B cell (primary cell): ENCODE results near the gene CARD9. TPM values are rescaled to one million over a fixed set of nuclear protein-coding genes. Genes with fewer than 3 reads are reported as not detected.

ENCODE experiments used
- ATAC-seq: fragments of 200-7000 bp; cut with Tn5 transposase; one replicate; pipeline ENCODE4 v1.10.0; 2021; ENCODE audit warnings: low read depth, mild to moderate bottlenecking, moderate number of reproducible peaks, moderate library complexity
- CTCF ChIA-PET: fragments of 350-600 bp; sonication (Branson Sonifier 250); formaldehyde crosslinking; loops from one replicate; lab custom pipeline; 2021; ENCODE audit warnings: antibody characterized with exemption, inconsistent platforms; lab: Charles Lee
- POLR2A ChIA-PET: fragments of 350-600 bp; sonication (Branson Sonifier 250); formaldehyde crosslinking; loops from one replicate; lab custom pipeline; 2021; ENCODE audit warnings: antibody characterized with exemption; lab: Charles Lee
- DNase-seq: peaks from one replicate; pipeline ENCODE4 v3.0.0; 2013
- H2AFZ ChIP-seq: 2 replicates; pipeline ENCODE4 v1.6.1; 2012; ENCODE audit warnings: mild to moderate bottlenecking, low read depth, low read length; ENCODE audit not compliant: insufficient read depth, poor library complexity, severe bottlenecking
- H3K27ac ChIP-seq, 2 donors: 1 replicate in 1 of 2; 2 replicates in 1 of 2; pipeline ENCODE4 v1.5.1; 2012 to 2013; ENCODE audit warnings: low read length in 2 of 2, mild to moderate bottlenecking in 2 of 2, moderate library complexity in 1 of 2
- H3K27me3 ChIP-seq, 4 experiments: fragments of 200-600 bp in 1 of 4; sonication (generic) in 1 of 4; replicated peaks in 1 of 4; 1 replicate in 2 of 4; 2 replicates in 2 of 4; pipeline versions ENCODE4 v1.6.1 to v1.7.0; 2013 to 2016; ENCODE audit warnings: low read length in 3 of 4, mild to moderate bottlenecking in 2 of 4, mixed read lengths in 1 of 4, moderate library complexity in 1 of 4; ENCODE audit not compliant: insufficient read depth in 4 of 4, control insufficient read depth in 3 of 4; ENCODE audit errors: control extremely low read depth in 1 of 4
- H3K36me3 ChIP-seq, 2 experiments: replicated peaks in 1 of 2; 1 replicate in 1 of 2; 2 replicates in 1 of 2; pipeline versions ENCODE4 v1.6.1 to v1.7.1; 2013; ENCODE audit warnings: low read length in 1 of 2; ENCODE audit not compliant: insufficient read depth in 2 of 2, control insufficient read depth in 1 of 2; ENCODE audit errors: control extremely low read depth in 1 of 2, extremely low read depth in 1 of 2
- H3K4me1 ChIP-seq, 2 donors: fragments of 200-600 bp in 1 of 2; sonication (generic) in 1 of 2; 1 replicate in 1 of 2; 2 replicates in 1 of 2; pipeline versions ENCODE4 v1.5.1 to v1.6.1; 2013 to 2017; ENCODE audit warnings: low read length in 2 of 2; ENCODE audit not compliant: control insufficient read depth in 2 of 2, insufficient read depth in 2 of 2
- H3K4me2 ChIP-seq: replicated peaks from 2 replicates; pipeline ENCODE3; 2012; ENCODE audit warnings: mild to moderate bottlenecking, low read depth, low read length; ENCODE audit not compliant: poor library complexity, severe bottlenecking
- H3K4me3 ChIP-seq, 5 experiments: fragments of 200-600 bp in 1 of 5; sonication (generic) in 1 of 5; 1 replicate in 3 of 5; 2 replicates in 2 of 5; pipeline versions ENCODE4 v1.5.1 to v1.7.0; 2011 to 2016; ENCODE audit warnings: low read length in 4 of 5, mild to moderate bottlenecking in 4 of 5, low read depth in 2 of 5, control low read depth in 1 of 5, moderate library complexity in 1 of 5; ENCODE audit not compliant: insufficient read depth in 1 of 5; ENCODE audit errors: control extremely low read depth in 1 of 5, extremely low read depth in 1 of 5
- H3K79me2 ChIP-seq: fragments of 200-600 bp; sonication (generic); one replicate; pipeline ENCODE4 v1.6.0; 2016; ENCODE audit warnings: low read length; ENCODE audit not compliant: control insufficient read depth, insufficient read depth
- H3K9ac ChIP-seq: fragments of 200-600 bp; sonication (generic); 2 replicates; pipeline ENCODE4 v1.6.1; 2017; ENCODE audit warnings: mild to moderate bottlenecking, low read length, moderate library complexity
- H3K9me3 ChIP-seq, 3 donors: one replicate each; pipeline versions ENCODE4 v1.6.1 to v1.7.1; 2013; ENCODE audit warnings: low read length in 2 of 3; ENCODE audit not compliant: control insufficient read depth in 2 of 3, insufficient read depth in 1 of 3; ENCODE audit errors: control extremely low read depth in 1 of 3
- H4K20me1 ChIP-seq: 2 replicates; pipeline ENCODE4 v1.6.0; 2012; ENCODE audit warnings: mild to moderate bottlenecking, low read length; ENCODE audit not compliant: insufficient read depth, control insufficient read depth, poor library complexity, severe bottlenecking
- H3K27ac Mint-ChIP-seq: one replicate; pipeline ENCODE4 v1.8.0; 2021; ENCODE audit warnings: mixed read lengths
- H3K27me3 Mint-ChIP-seq: one replicate; pipeline ENCODE4 v1.8.0; 2021; ENCODE audit warnings: mixed read lengths
- H3K4me1 Mint-ChIP-seq: one replicate; pipeline ENCODE4 v1.8.0; 2021; ENCODE audit warnings: mixed read lengths
- H3K4me3 Mint-ChIP-seq: one replicate; pipeline ENCODE4 v1.8.0; 2021; ENCODE audit warnings: mixed read lengths
- H3K9me3 Mint-ChIP-seq: one replicate; pipeline ENCODE4 v1.8.0; 2022; ENCODE audit warnings: mixed read lengths; ENCODE audit not compliant: insufficient read depth
- CTCF ChIP-seq: fragments of 200-600 bp; IDR thresholded peaks from one replicate; pipeline ENCODE4 v1.8.0; 2022; ENCODE audit warnings: antibody characterized with exemption, mild to moderate bottlenecking
- EZH2 ChIP-seq: IDR thresholded peaks from 2 replicates; pipeline ENCODE4 v1.6.1; 2012; ENCODE audit warnings: borderline replicate concordance, low read depth, mild to moderate bottlenecking, moderate library complexity, low read length; ENCODE audit not compliant: insufficient read depth, poor library complexity, severe bottlenecking
- WGBS: methylation state at CpG from one replicate; pipeline ENCODE4 v1.1.5; 2013; ENCODE audit warnings: missing lambda C conversion rate; ENCODE audit not compliant: insufficient coverage; 5-methylcytosine and 5-hydroxymethylcytosine counted together
- intact Hi-C: fragments of 100-400 bp; cut with micrococcal nuclease; formaldehyde crosslinking; loops from one replicate; pipeline ENCODE4 v1.10.0; 2022
- polyA plus RNA-seq: library from polyadenylated mRNA; depleted of rRNA; stranded (reverse); fragments of >200 nt; gene quantifications from 2 replicates; pipeline ENCODE4 v1.2.3, GENCODE V29; 2012
- total RNA-seq, 2 donors: library from RNA; stranded (reverse); fragments of 120-200 nt in 1 of 2; gene quantifications; 1 replicate in 1 of 2; 2 replicates in 1 of 2; pipeline versions ENCODE4 v1.2.3 to v1.2.4, GENCODE V29; 2013 to 2022

The CARD9 gene
- total and polyA plus RNA-seq, 2 donors (not counting 1 experiment from before 2014, with no cell fraction given) = 0.57 to 1.1 TPM

GRCh38 chr9:136355616-136356557, 17.6 kb downstream of the CARD9 start:
- H3K9ac ChIP-seq = no peak overlapping the region
- H3K27me3 Mint-ChIP-seq = no peaks in the 10 kb centered on the region
- peaks cover 0 to 4% of the 10 kb centered on the region in 2 experiments for H3K36me3 ChIP-seq
- no peak overlapping the region for H2AFZ ChIP-seq
- H3K4me3 Mint-ChIP-seq = no peak overlapping the region
- no peaks in the 10 kb centered on the region for H3K27me3 ChIP-seq
- no peaks in the 10 kb centered on the region for H3K79me2 ChIP-seq
- TF ChIP-seq EZH2 (no peak), CTCF (no peak)
- H3K4me2 ChIP-seq = no peak overlapping the region
- H3K27ac Mint-ChIP-seq = no peak overlapping the region
- ATAC-seq (no peak), DNase-seq (no peak)
- ChIA-PET POLR2A (no interaction called here), CTCF (no interaction called here)
- H3K4me1 Mint-ChIP-seq = no peaks in the 10 kb centered on the region
- no peak overlapping the region for H3K4me3 ChIP-seq
- no peaks in the 10 kb centered on the region for H3K9me3 ChIP-seq
- H3K9me3 Mint-ChIP-seq = no peaks in the 10 kb centered on the region
- no peaks in the 10 kb centered on the region for H4K20me1 ChIP-seq
- H3K4me1 ChIP-seq = no peaks in the 10 kb centered on the region
- H3K27ac ChIP-seq = no peak overlapping the region
- intact Hi-C loops = no loop called here
- 93% methylated on average over 54 of the region's 54 CpGs for WGBS

GRCh38 chr9:136354592-136355085, 18.8 kb downstream of the CARD9 start:
- H3K27ac Mint-ChIP-seq = no peak overlapping the region
- H3K4me3 Mint-ChIP-seq = no peak overlapping the region
- no peaks in the 10 kb centered on the region for H3K27me3 Mint-ChIP-seq
- Histone ChIP-seq H3K79me2 (no peaks in the 10 kb centered on the region), H3K27me3 (no peaks in the 10 kb centered on the region), H3K4me2 (no peak overlapping the region), H4K20me1 (no peaks in the 10 kb centered on the region), H3K36me3 (no peaks in the 10 kb centered on the region), H2AFZ (no peak overlapping the region), H3K27ac (no peak overlapping the region), H3K4me3 (no peak overlapping the region), H3K9ac (no peak overlapping the region), H3K9me3 (no peaks in the 10 kb centered on the region), H3K4me1 (no peaks in the 10 kb centered on the region)
- H3K9me3 Mint-ChIP-seq = no peaks in the 10 kb centered on the region
- TF ChIP-seq EZH2 (no peak), CTCF (no peak)
- WGBS = 84% methylated on average over 10 of the region's 17 CpGs
- CTCF ChIA-PET = no interaction called here
- intact Hi-C loops = no loop called here
- no peaks in the 10 kb centered on the region for H3K4me1 Mint-ChIP-seq
- ATAC-seq (no peak), DNase-seq (no peak)
- POLR2A ChIA-PET = no interaction called here
